ENCODE results near the gene MITF.

GRCh38 chr3:69866988-69867720, 127.9 kb downstream of the MITF start:
- no peak for TF ChIP-seq CTCF (IDR thresholded peaks at IDR 0.05; ENCODE audit: poor library complexity, severe bottlenecking)
- TF ChIP-seq EP300 (conservative IDR thresholded peaks at IDR 0.05; ENCODE audit: poor library complexity, severe bottlenecking) = no peak
- no peak for TF ChIP-seq EZH2 (IDR thresholded peaks at IDR 0.05; ENCODE audit: borderline replicate concordance, insufficient read depth, low read length, poor library complexity, severe bottlenecking)
- TF ChIP-seq TAF1 (IDR thresholded peaks at IDR 0.05; ENCODE audit: low read depth) = no peak
- TF ChIP-seq POLR2AphosphoS5 (IDR thresholded peaks at IDR 0.05) = no peak
- no peak for TF ChIP-seq RAD21 (conservative IDR thresholded peaks at IDR 0.05)
- TF ChIP-seq REST (IDR thresholded peaks at IDR 0.05; ENCODE audit: borderline replicate concordance) = no peak
- no peak for TF ChIP-seq SMC3 (conservative IDR thresholded peaks at IDR 0.05; ENCODE audit: poor library complexity)
- no peak for TF ChIP-seq MXI1 (conservative IDR thresholded peaks at IDR 0.05; ENCODE audit: poor library complexity, severe bottlenecking)
